GM12865 (cell line): ENCODE measurements around the gene KRTAP5-2.
A peak's percentile ranks its signal among the peaks of the same experiment; 100 is the strongest.

Experiments
- DNase-seq: peaks from one replicate; pipeline ENCODE4 v3.0.0; 2010; ENCODE audit warnings: low read depth
- H3K4me3 ChIP-seq: 2 replicates; pipeline ENCODE4 v1.5.1; 2011; ENCODE audit warnings: mild to moderate bottlenecking, low read depth, low read length, control low read depth
- TF ChIP-seq, protein P1 (sequence below): IDR thresholded peaks from 2 replicates; pipeline ENCODE4 v1.5.1; 2011; ENCODE audit warnings: low read length, control low read depth, low read depth, inconsistent platforms; ENCODE audit not compliant: insufficient read depth; ENCODE audit errors: missing control alignments

The KRTAP5-2 gene

DNA sequence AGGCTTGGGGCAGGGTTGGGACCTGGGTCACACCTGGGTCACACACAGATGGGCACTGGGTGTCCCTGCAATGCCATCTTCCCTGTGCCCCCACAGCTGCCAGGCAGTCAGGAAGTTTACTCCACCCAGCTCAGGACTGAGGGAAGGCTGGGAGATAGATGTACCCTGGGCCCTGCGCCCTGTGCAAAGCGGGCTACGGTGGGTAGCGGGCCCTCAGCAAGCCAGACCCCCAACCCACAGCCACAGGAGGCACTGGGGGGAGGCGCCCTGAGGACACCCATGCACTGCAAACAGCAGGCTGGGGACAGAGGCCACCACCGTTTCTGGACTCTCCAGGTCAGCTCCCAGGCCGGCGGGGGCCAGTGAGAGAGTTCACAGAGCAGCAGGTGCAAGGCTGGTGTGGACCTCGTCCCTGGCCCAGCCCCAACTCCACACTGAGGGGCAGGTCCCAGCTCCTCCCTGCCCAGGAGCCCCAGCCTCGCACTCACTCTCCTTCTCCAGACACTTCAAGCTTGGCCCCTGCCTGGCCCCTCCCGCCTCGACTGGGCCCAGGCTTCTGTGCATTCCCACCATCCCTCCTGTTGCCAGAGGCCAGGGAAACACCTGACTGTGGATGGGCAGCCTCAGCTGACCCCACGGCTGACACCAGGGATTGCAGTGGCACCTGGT lies 30.9 kb downstream of the KRTAP5-2 start:
- no peak for DNase-seq
- TF ChIP-seq, protein P1, sequence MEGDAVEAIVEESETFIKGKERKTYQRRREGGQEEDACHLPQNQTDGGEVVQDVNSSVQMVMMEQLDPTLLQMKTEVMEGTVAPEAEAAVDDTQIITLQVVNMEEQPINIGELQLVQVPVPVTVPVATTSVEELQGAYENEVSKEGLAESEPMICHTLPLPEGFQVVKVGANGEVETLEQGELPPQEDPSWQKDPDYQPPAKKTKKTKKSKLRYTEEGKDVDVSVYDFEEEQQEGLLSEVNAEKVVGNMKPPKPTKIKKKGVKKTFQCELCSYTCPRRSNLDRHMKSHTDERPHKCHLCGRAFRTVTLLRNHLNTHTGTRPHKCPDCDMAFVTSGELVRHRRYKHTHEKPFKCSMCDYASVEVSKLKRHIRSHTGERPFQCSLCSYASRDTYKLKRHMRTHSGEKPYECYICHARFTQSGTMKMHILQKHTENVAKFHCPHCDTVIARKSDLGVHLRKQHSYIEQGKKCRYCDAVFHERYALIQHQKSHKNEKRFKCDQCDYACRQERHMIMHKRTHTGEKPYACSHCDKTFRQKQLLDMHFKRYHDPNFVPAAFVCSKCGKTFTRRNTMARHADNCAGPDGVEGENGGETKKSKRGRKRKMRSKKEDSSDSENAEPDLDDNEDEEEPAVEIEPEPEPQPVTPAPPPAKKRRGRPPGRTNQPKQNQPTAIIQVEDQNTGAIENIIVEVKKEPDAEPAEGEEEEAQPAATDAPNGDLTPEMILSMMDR = no peak
- H3K4me3 ChIP-seq = no peak overlapping the region

GRCh38 chr11:1566381-1567051 lies 31.6 kb downstream of the KRTAP5-2 start:
- no peak for DNase-seq
- no peak overlapping the region for H3K4me3 ChIP-seq
- TF ChIP-seq, protein P1 = peak; percentile 7

GRCh38 chr11:1565904-1566247 lies 32.2 kb downstream of the KRTAP5-2 start:
- TF ChIP-seq, protein P1 = no peak
- DNase-seq = no peak
- H3K4me3 ChIP-seq = no peak overlapping the region

DNA sequence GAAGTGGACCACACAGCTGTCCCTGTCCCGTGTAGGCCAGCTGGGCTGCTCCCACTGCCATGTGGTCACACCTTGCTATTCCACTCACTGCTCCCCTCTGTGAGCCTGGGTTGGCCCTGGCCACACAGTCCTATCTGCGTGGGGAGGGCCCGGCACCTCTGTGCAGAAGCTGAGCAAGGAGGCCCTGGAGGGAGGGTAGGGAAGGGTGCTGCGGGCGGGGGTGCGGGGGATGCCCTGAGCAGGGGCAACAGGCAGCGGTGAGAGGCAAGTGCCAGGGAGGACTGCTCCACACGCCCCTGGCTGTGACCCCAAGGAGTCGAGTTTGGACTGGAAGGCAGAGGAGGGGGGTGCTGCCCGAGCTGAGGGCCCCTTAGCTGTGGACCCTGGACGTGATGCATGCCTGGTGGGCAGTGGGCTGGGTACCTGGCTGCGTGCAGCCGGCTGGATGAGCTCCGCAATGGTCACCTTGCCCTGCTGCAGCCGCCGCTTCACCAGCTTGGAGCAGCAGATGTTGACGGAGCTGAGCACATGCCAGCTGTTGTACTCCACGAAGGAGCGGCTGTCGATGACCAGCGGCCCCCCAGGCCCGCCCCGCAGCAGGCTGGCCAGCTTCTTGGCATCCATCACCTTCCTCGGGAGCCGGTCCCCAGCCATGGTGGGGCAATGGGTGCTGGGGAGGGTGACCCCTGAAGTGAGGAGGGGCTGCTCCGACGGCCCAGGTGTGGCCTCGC lies 32.8 kb downstream of the KRTAP5-2 start:
- no peak overlapping the region for H3K4me3 ChIP-seq
- DNase-seq = no peak
- TF ChIP-seq, protein P1 = no peak

DNA sequence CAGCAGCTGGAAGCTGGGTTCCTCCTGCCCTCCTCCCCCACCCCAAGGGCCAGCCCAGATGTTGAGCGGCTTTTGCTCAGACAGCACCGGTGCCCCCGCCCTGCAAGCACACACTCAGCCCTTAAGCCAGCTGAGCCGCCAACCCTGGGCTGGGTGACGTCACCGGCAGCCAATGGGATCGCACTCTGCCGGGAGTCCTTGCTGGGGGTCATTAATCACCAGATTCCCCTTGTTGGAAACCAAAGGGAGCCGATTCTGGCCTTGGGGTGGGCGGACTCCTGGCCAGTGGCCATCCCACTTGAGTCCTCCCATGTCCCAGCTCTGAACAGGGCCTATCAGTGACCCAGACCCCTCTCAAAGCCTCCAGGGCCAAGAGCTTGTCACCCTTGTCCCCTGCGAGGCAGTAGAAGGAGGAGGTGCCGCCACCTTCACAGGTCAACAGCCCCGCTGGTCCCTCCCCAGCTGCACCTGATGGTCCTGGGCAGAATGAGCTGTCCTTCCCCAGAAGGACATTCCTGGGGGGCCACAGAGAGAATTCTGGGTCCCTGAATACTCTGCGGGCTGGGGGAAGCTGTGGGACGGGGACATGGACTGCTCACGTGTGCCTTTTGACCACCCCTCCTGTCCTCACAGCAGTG lies 33.4 kb downstream of the KRTAP5-2 start:
- TF ChIP-seq, protein P1 = no peak
- DNase-seq = no peak
- H3K4me3 ChIP-seq = no peak overlapping the region

GRCh38 chr11:1563697-1564534 lies 34.2 kb downstream of the KRTAP5-2 start:
- no peak for DNase-seq
- TF ChIP-seq, protein P1 = no peak
- no peak overlapping the region for H3K4me3 ChIP-seq
